Activated naive CD4-positive, alpha-beta T cell treated with anti-CD3 and anti-CD28 coated beads, Interleukin-2, amount 50 U/mL, for 24 hours (primary cell): ENCODE results near the gene RASGRF2.
A peak's percentile ranks its signal among the peaks of the same experiment; 100 is the strongest.

Source experiments
- H3K27ac Mint-ChIP-seq: one replicate; pipeline ENCODE4 v1.8.0; 2021; ENCODE audit warnings: mild to moderate bottlenecking, mixed read lengths
- H3K27me3 Mint-ChIP-seq: one replicate; pipeline ENCODE4 v1.8.0; 2021; ENCODE audit warnings: mixed read lengths
- H3K36me3 Mint-ChIP-seq: one replicate; pipeline ENCODE4 v1.8.0; 2021; ENCODE audit warnings: mixed read lengths
- H3K4me1 Mint-ChIP-seq: one replicate; pipeline ENCODE4 v1.8.0; 2021; ENCODE audit warnings: mixed read lengths
- H3K4me3 Mint-ChIP-seq: one replicate; pipeline ENCODE4 v1.8.0; 2021; ENCODE audit warnings: mild to moderate bottlenecking, mixed read lengths
- H3K9me3 Mint-ChIP-seq: one replicate; pipeline ENCODE4 v1.8.0; 2021; ENCODE audit warnings: mixed read lengths

Gene RASGRF2

DNA sequence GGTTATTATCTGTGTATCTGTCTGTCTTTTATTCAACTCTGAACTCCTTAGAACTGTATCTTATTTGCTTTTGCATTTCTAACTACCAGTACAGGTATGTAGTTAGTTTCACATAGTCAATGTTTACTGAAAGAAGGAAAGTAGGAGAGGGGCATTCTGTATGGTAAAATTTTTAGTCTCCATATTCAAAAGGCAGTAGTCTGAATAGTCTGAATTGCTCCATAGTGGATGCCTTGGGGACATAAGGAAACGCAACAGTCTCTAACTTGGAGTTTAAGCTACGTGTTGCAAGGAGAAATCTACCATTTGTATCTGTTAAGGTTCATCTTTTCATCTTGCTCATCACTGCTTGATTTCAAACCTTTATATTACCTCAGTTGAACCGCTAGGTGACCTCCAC lies 26.2 kb downstream of the RASGRF2 start:
- Mint-ChIP-seq H3K27me3 (no peaks in the 10 kb centered on the region), H3K4me1 (peaks cover 88% of the 10 kb centered on the region), H3K36me3 (peaks cover 8% of the 10 kb centered on the region), H3K4me3 (peak overlapping the region; percentile 11), H3K27ac (peak overlapping the region; percentile 57), H3K9me3 (no peaks in the 10 kb centered on the region)

DNA sequence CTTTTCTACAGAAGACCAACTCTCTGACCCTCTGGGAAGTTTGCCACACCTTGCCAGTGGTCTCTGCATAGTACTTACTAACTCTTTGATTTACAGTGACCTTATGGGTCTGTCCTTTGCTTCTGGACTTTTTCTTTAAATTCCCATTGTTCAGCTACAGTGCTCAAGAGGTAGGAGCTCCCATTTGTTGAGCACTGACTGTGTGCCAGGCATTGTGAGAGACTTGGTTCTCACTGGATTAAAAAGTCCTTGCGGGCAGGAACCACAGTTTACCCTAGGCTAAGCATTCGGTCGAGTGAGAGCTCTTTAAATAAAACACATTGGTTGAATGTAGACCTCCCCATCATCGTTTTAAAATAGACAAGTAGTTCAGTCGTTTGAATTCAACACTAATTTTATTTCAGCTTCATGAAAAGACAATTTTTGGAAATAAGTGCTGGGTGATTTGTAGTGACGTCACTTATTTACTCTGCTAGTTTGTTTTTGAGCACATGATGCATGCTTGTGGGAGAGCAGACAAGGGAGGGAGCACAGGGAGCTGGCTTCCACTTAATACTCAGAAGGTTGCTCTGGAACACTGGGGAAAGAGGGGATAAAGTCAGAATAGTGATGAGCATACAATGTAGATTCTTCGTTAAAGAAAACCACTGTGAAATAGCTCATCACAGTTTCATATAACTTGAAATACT lies 27.1 kb downstream of the RASGRF2 start:
- Mint-ChIP-seq H3K4me3 (no peak overlapping the region), H3K27me3 (no peaks in the 10 kb centered on the region), H3K4me1 (peaks cover 89% of the 10 kb centered on the region), H3K27ac (peak overlapping the region; percentile 94), H3K36me3 (peaks cover 6% of the 10 kb centered on the region), H3K9me3 (no peaks in the 10 kb centered on the region)

DNA sequence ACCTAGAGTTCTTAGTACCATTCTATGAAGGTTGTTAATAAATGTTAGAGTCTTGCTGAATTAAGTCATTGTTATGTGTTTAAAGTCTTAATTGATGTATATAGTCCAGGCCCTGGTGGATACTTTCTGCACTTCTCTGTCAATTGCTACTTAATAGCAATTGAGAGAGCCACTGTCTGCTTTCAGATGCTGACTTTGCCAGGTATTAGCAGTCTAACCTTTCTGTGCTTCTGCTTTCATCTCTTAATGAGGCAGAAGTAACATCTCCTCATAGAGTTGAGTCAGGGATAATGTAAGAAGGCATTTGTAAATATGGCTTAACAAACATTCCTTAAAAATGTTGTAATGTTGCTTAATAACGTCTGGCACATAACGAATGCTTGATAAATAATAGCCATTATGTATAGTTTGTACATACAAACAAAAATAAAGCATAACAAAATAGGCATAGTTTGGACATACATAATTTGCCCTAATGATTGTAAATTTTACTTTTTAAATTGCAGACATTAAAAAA lies 28.3 kb downstream of the RASGRF2 start:
- no peak overlapping the region for H3K4me3 Mint-ChIP-seq
- H3K9me3 Mint-ChIP-seq: no peaks in the 10 kb centered on the region
- peaks cover 4% of the 10 kb centered on the region for H3K36me3 Mint-ChIP-seq
- no peaks in the 10 kb centered on the region for H3K27me3 Mint-ChIP-seq
- peaks cover 93% of the 10 kb centered on the region for H3K4me1 Mint-ChIP-seq
- no peak overlapping the region for H3K27ac Mint-ChIP-seq

DNA sequence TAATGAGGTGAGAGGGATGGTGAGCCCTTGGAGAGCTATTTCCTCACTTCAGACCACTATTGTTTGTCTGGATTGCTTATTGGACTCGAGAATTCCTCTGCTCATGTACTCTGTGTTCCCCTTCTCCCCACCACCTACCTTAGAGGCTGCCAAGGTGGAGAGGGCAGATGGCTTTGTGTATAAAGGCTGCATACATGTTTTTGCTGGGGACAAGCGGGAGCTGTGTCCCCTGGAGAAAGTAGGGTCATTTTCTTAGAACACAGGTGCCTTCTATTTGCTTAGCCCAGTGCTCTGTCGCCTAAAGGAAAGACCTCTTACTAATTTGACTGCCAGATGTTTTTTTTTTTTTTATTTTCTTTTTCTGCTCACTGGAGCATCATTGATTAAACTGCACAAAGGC lies 29.7 kb downstream of the RASGRF2 start:
- peaks cover 1% of the 10 kb centered on the region for H3K36me3 Mint-ChIP-seq
- H3K27me3 Mint-ChIP-seq: no peaks in the 10 kb centered on the region
- H3K4me3 Mint-ChIP-seq: no peak overlapping the region
- no peaks in the 10 kb centered on the region for H3K9me3 Mint-ChIP-seq
- H3K27ac Mint-ChIP-seq: peak overlapping the region; percentile 41
- H3K4me1 Mint-ChIP-seq: peaks cover 90% of the 10 kb centered on the region

DNA sequence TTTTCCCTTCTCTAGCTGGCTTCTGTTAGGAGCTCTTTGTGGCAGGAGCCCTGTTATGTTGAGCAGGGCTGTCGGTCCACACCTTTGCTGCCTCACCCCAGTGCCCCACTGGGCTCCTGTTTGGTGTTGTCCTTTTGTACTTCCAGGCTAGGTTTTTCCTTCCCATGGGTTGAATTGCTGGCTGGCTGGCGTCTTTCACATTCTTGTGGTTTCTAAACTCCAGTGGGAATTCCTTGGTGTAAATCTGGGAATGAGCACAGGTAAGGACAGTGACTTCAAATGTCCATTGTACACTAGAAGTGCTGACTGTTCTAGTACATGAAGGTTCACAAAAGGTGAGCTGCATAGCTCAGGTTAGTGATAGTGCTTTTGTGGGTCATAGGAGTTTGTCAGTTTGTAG lies 30.4 kb downstream of the RASGRF2 start:
- H3K9me3 Mint-ChIP-seq: no peaks in the 10 kb centered on the region
- H3K36me3 Mint-ChIP-seq: peaks cover 1% of the 10 kb centered on the region
- no peak overlapping the region for H3K4me3 Mint-ChIP-seq
- H3K27me3 Mint-ChIP-seq: no peaks in the 10 kb centered on the region
- peaks cover 86% of the 10 kb centered on the region for H3K4me1 Mint-ChIP-seq
- H3K27ac Mint-ChIP-seq: no peak overlapping the region

DNA sequence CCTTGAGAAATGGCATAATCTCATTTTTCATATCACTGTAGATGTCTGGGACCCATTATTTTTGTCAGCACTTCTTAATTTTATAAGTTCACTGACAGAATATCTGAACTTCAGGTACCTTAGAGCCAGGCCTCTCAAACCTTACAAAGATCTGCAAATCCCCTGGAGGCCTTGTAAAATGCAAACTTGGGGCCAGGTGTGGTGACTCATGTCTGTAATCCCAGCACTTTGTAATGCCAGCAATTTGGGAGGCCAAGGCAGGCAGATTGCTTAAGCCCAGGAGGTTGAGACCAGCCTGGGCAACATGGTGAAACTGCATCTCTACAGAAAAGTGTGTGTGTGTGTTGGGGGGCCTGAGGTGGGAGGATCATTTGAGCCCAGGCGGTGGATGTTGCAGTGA lies 30.8 kb downstream of the RASGRF2 start:
- no peak overlapping the region for H3K4me3 Mint-ChIP-seq
- peaks cover 86% of the 10 kb centered on the region for H3K4me1 Mint-ChIP-seq

DNA sequence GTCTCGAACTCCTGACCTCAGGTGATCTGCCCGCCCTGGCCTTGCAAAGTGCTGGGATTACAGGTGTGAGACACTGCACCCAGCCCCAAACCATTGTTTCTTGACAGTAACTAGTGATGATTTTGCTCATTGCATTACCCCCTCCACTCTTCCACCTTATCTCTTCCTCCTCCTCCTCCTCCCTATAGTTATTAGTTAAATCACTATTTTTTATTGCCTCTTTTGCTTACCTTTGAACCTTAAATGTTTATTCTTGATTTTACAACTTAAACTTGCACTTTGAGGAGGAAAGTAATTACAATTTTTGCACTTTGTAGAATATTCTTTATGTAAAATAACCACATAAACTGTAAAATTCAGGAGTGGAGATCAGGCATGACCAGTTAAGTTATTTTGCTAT lies 35.7 kb downstream of the RASGRF2 start:
- Mint-ChIP-seq H3K27me3 (no peaks in the 10 kb centered on the region), H3K36me3 (no peaks in the 10 kb centered on the region), H3K9me3 (no peaks in the 10 kb centered on the region), H3K4me1 (peaks cover 83% of the 10 kb centered on the region), H3K4me3 (no peak overlapping the region), H3K27ac (peak overlapping the region; percentile 62)

More for the DNA sequence above, 30.8 kb downstream of the RASGRF2 start:
- Mint-ChIP-seq H3K36me3 (peaks cover 1% of the 10 kb centered on the region), H3K9me3 (no peaks in the 10 kb centered on the region), H3K27ac (peak overlapping the region; percentile 17), H3K27me3 (no peaks in the 10 kb centered on the region)

DNA sequence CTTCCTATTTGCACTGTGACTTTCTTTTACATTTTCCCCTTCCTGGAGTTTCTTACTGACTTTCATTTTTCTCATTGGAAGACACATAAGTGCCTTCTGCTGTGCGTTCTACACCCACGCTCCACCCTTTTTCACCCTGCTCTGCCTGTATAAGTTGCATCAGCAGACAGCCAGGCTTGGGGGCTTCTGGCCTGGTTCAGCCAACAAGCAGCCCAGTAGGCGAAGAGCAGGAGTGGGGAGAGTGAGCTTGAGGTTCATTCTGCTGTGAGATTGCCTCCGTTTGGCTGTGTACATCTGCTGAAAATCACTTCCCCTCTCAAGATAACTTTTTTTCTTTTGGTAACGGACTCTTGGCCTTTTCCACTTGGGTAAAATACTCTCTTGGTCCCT lies 38.4 kb downstream of the RASGRF2 start:
- peak overlapping the region; percentile 98 for H3K27ac Mint-ChIP-seq
- H3K4me3 Mint-ChIP-seq: peak overlapping the region; percentile 84
- no peaks in the 10 kb centered on the region for H3K36me3 Mint-ChIP-seq
- no peaks in the 10 kb centered on the region for H3K27me3 Mint-ChIP-seq
- H3K9me3 Mint-ChIP-seq: no peaks in the 10 kb centered on the region
- H3K4me1 Mint-ChIP-seq: peaks cover 80% of the 10 kb centered on the region

DNA sequence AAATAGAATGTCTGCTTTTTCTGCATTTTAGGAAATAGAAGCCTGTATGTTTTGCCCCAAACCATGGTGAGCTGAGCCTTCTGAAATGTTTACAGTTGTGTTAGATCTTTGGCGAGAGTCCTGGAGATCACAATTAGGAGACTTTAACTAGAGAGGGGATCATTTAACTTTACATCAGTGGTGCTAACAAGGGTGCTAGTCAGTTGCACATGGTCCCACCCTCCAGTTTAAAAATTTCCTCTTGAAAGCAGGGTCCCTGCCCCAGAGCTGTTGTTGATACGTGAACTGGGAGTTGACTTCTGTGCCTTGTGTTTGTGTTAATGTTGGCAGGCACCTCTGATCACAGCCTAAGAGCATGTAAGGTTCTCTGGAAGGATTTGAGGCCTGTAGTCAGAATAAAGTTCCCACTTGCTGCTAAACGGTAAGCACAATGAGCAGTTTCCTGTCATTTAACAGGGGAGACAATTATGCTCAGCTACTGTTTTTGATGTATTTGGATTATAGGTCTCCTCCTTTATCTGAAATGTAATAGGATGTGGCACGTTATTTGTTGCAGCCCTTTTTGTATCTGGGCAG lies 43.7 kb downstream of the RASGRF2 start:
- H3K27me3 Mint-ChIP-seq: no peaks in the 10 kb centered on the region
- H3K36me3 Mint-ChIP-seq: peaks cover 4% of the 10 kb centered on the region
- no peaks in the 10 kb centered on the region for H3K9me3 Mint-ChIP-seq
- peak overlapping the region; percentile 64 for H3K4me3 Mint-ChIP-seq
- peaks cover 89% of the 10 kb centered on the region for H3K4me1 Mint-ChIP-seq
- peak overlapping the region; percentile 93 for H3K27ac Mint-ChIP-seq

DNA sequence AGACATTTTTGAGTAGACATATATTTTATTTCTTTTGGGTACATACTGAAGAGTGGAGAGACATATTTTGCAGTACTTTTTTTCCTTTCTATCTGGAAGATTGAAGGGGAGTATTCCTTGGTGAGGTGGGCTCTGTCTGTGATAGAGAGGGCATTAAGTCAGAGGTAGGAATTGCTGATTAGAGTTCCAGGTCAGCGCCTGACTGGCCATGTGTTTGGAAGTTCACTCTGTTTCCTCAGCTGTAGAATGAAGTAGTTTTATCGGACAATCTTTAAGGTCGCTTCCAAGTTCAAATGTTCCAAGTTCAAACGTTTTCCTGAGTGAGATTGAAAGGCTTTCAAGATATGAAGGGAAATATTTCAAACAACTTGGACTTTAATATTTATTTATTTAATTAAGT lies 45.5 kb downstream of the RASGRF2 start:
- H3K36me3 Mint-ChIP-seq: peaks cover 4% of the 10 kb centered on the region
- H3K27ac Mint-ChIP-seq: peak overlapping the region; percentile 76
- H3K9me3 Mint-ChIP-seq: no peaks in the 10 kb centered on the region
- peaks cover 89% of the 10 kb centered on the region for H3K4me1 Mint-ChIP-seq
- peak overlapping the region; percentile 19 for H3K4me3 Mint-ChIP-seq
- no peaks in the 10 kb centered on the region for H3K27me3 Mint-ChIP-seq

DNA sequence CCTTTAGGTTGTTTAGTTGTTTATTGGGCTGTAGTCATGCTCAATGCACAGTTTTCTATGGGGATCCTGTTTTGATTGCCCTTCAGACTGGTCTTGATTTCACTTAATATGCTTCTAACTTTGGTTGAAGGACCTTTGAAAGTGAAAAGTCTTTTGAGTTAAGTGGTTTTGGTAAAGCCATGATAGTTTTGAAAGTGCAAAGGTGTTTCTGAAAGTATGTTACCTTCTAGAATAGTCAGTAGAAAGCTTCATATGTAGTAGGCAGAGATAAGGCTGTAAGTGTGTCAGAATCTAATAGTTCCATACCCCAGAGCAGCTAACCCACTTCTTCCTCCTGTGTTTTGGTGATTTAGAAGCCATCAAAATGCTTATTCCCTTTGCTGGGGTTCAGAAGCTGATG lies 46.1 kb downstream of the RASGRF2 start:
- Mint-ChIP-seq H3K4me1 (peaks cover 89% of the 10 kb centered on the region), H3K27ac (peak overlapping the region; percentile 98)

DNA sequence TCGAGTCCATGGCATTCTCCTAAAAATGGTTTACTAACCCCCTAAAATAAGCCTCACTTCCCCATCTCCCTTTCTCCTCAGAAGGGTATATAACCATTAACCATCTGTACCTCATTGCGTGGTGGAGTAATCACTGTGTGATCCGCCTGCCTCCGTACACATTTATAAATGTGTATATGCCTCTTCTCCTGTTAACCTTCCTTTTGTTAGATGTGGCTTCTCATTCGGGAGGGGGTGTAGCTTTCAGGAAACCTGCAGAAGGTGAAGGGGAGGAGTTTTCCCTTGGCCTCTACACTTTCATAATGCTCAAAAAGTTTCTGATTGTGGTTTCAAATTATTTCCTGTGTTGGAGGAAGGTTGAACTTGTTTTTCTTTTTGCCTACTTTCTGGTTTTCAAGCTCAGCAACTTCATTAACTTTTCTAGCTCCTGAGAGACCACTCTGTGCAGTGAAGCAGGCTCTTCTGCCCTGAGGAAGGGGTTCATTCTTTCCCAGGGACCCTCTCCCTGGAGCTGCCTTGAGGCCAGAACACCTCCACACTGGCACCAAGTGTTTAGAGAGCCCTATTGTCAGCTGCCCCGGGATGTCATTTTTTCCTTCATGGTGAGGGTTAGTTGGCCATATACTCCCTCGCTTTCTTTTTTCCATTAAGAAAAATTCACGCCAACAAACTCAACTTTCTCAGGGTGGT lies 46.9 kb downstream of the RASGRF2 start:
- H3K4me3 Mint-ChIP-seq: peak overlapping the region; percentile 90
- H3K36me3 Mint-ChIP-seq: peaks cover 4% of the 10 kb centered on the region
- peak overlapping the region; percentile 98 for H3K27ac Mint-ChIP-seq
- H3K4me1 Mint-ChIP-seq: peaks cover 85% of the 10 kb centered on the region
- no peaks in the 10 kb centered on the region for H3K9me3 Mint-ChIP-seq
- H3K27me3 Mint-ChIP-seq: no peaks in the 10 kb centered on the region

More for the DNA sequence above, 46.1 kb downstream of the RASGRF2 start:
- Mint-ChIP-seq H3K4me3 (peak overlapping the region; percentile 90), H3K27me3 (no peaks in the 10 kb centered on the region), H3K9me3 (no peaks in the 10 kb centered on the region), H3K36me3 (peaks cover 4% of the 10 kb centered on the region)

DNA sequence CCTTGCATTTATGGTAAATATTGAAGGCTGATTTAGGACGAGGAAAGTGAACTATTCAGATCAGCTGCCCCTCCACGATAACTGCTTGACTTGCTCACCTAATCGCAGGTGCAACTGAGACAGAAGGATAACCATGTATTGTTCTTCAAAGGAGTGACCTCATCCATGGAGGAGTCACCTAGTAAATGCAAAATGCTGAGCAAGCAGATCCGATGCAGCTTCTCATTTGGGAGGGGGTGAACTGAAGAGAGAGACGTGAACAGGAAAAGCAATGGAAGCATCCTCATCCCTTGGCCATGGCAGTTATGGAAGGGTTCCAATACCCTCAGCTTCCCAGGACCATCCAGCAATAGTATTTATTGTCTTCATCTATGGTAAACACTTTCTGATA lies 47.5 kb downstream of the RASGRF2 start:
- H3K27me3 Mint-ChIP-seq: no peaks in the 10 kb centered on the region
- H3K4me1 Mint-ChIP-seq: peaks cover 84% of the 10 kb centered on the region
- H3K36me3 Mint-ChIP-seq: peaks cover 7% of the 10 kb centered on the region
- H3K27ac Mint-ChIP-seq: peak overlapping the region; percentile 98
- H3K4me3 Mint-ChIP-seq: peak overlapping the region; percentile 90
- no peaks in the 10 kb centered on the region for H3K9me3 Mint-ChIP-seq

DNA sequence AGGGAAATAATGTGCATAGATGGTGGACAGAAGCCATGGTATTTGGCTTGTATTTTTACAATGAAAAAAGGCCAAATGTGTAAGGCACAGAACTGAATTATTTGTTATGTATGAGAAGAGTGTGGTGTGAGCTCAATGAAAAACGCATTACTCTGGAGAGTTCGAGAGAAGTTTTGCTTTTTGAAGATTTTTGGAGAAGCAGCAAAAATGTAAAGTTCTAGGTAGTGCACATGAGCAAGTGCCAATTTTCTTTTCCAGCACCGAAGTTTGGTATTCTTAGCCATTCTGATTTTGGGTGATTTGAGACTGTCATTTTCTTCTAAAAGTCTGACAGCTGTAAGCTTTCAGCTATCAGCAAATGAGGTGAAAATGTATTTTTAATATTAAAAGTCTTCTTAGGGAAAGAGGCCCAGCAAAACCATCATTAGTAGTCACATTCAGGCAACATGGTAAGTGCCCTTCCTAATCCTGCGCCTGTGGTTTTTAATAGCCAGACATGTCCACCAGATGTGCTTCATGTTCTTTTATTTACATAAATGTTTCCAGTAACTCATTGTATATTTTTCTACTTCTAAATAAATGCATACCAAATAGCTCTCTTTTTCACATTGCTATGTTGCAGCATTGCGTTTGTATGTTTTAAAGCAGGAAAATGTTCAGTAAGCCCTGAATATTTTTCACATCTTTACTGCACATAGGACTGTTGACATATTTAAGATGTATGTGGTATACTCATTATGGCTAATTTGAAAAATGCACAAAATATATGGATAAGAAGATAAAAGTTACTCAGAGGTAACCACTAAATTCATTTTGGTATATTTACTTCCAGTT lies 50.4 kb downstream of the RASGRF2 start:
- Mint-ChIP-seq H3K27ac (peak overlapping the region; percentile 93), H3K4me3 (no peak overlapping the region), H3K36me3 (peaks cover 7% of the 10 kb centered on the region), H3K27me3 (no peaks in the 10 kb centered on the region), H3K9me3 (no peaks in the 10 kb centered on the region), H3K4me1 (peaks cover 83% of the 10 kb centered on the region)

DNA sequence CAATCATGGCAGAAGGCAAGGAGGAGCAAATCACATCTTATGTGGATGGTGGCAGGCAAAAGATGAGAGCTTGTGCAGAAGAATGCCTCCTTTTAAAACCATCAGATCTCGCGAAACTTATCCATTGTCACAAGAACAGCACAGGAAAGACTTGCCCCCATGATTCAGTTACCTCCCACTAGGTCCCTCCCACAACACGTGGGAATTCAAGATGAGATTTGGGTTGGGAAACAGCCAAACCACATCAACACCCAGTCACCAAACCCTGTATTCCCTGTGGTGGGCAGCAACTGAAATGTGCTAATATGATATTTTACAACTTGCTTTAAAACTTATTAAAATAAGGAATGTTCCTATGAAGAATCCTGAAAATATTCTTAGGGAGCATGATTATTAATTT lies 54.2 kb downstream of the RASGRF2 start:
- no peaks in the 10 kb centered on the region for H3K9me3 Mint-ChIP-seq
- H3K27me3 Mint-ChIP-seq: no peaks in the 10 kb centered on the region
- H3K36me3 Mint-ChIP-seq: peaks cover 12% of the 10 kb centered on the region
- H3K4me1 Mint-ChIP-seq: peaks cover 86% of the 10 kb centered on the region
- H3K27ac Mint-ChIP-seq: peak overlapping the region; percentile 53
- peak overlapping the region; percentile 60 for H3K4me3 Mint-ChIP-seq
